Mucosa of descending colon (tissue), 3 donors: Measurements from ENCODE around the gene ADAM30. TPM values are rescaled to one million over a fixed set of nuclear protein-coding genes. Genes with fewer than 3 reads are reported as not detected.

Experiments used
- ATAC-seq: fragments of 200-7000 bp; cut with Tn5 transposase; one replicate; pipeline ENCODE4 v1.9.1; 2020; ENCODE audit warnings: mild to moderate bottlenecking, moderate library complexity
- DNase-seq, 3 donors: peaks; one replicate each; pipeline ENCODE4 v3.0.0-alpha.2; 2020
- H3K36me3 ChIP-seq: fragments of 200-600 bp; one replicate; pipeline ENCODE4 v1.8.0; 2021; ENCODE audit warnings: low read depth, mild to moderate bottlenecking
- H3K4me1 ChIP-seq: fragments of 200-600 bp; one replicate; pipeline ENCODE4 v1.8.0; 2021; ENCODE audit warnings: low read depth, mild to moderate bottlenecking
- H3K4me3 ChIP-seq: fragments of 200-600 bp; one replicate; pipeline ENCODE4 v1.8.0; 2021; ENCODE audit warnings: mild to moderate bottlenecking
- H3K9me3 ChIP-seq: fragments of 200-600 bp; one replicate; pipeline ENCODE4 v1.8.0; 2021; ENCODE audit warnings: mild to moderate bottlenecking
- CTCF ChIP-seq: fragments of 200-600 bp; IDR thresholded peaks from one replicate; pipeline ENCODE4 v1.8.0; 2022; ENCODE audit warnings: antibody characterized with exemption, mild to moderate bottlenecking
- intact Hi-C, 2 donors: fragments of 100-400 bp; cut with DNase I in 1 of 2; cut with micrococcal nuclease in 1 of 2; formaldehyde crosslinking; loops; one replicate each; pipeline versions ENCODE4 v1.11.0 to v1.11.1; 2022; cut with DNase I, micrococcal nuclease
- total RNA-seq, 3 donors: library from RNA; stranded (reverse); fragmentation: NEBNext Ultra II Directional in 2 of 3; extraction: Animal tissue kit (Norgen Biotek cat#: 25700) in 2 of 3; gene quantifications; one replicate each; pipeline versions ENCODE4 v1.2.1 to v1.2.4, GENCODE V29; 2021 to 2023
- donor health status: DM: no; HTN: no; CAD: no; lungs with moderate emphysema.
- donor health status: DM: no; HTN: no; CAD: no.
- donor health status: DM: no; HTN: yes; CAD: no.

ADAM30 gene
- total RNA-seq, 3 donors from 2014 or later, result not detected

- no peak for DNase-seq
- intact Hi-C loops, result no loop called here
- no peaks in the 10 kb centered on the region for H3K9me3 ChIP-seq
- no peaks in the 10 kb centered on the region for H3K4me1 ChIP-seq
- no peaks in the 10 kb centered on the region for H3K36me3 ChIP-seq
- no peak for ATAC-seq
- no peak for TF ChIP-seq CTCF
- no peak overlapping the region for H3K4me3 ChIP-seq
Observed at GRCh38 chr1:119920104-119920968, 24.0 kb upstream of the ADAM30 start.

- no peak for ATAC-seq
- intact Hi-C loops, result no loop called here
- no peaks in the 10 kb centered on the region for H3K36me3 ChIP-seq
Observed at GRCh38 chr1:119919241-119919640, 22.9 kb upstream of the ADAM30 start.

GRCh38 chr1:119918301-119918700 lies 22.0 kb upstream of the ADAM30 start:
- Histone ChIP-seq H3K4me3 (no peak overlapping the region), H3K4me1 (no peaks in the 10 kb centered on the region), H3K36me3 (no peaks in the 10 kb centered on the region), H3K9me3 (no peaks in the 10 kb centered on the region)
- ATAC-seq (no peak), DNase-seq (no peak)
- no peak for TF ChIP-seq CTCF
- intact Hi-C loops, result no loop called here

More at GRCh38 chr1:119919241-119919640, 22.9 kb upstream of the ADAM30 start:
- Histone ChIP-seq H3K9me3 (no peaks in the 10 kb centered on the region), H3K4me1 (no peaks in the 10 kb centered on the region), H3K4me3 (no peak overlapping the region)
- TF ChIP-seq CTCF, result no peak
- no peak for DNase-seq

GRCh38 chr1:119917304-119918055 lies 21.2 kb upstream of the ADAM30 start:
- no peaks in the 10 kb centered on the region for H3K36me3 ChIP-seq
- no peak for DNase-seq
- H3K4me3 ChIP-seq, result no peak overlapping the region
- no peaks in the 10 kb centered on the region for H3K4me1 ChIP-seq
- TF ChIP-seq CTCF, result no peak
- ATAC-seq, result no peak
- intact Hi-C loops, result no loop called here
- H3K9me3 ChIP-seq, result no peaks in the 10 kb centered on the region

- TF ChIP-seq CTCF, result no peak
- Histone ChIP-seq H3K36me3 (no peaks in the 10 kb centered on the region), H3K4me1 (no peaks in the 10 kb centered on the region), H3K9me3 (no peaks in the 10 kb centered on the region), H3K4me3 (no peak overlapping the region)
- intact Hi-C loops, result no loop called here
- DNase-seq (no peak), ATAC-seq (no peak)
Observed at GRCh38 chr1:119915517-119915916, 19.2 kb upstream of the ADAM30 start.
